IPS-18c (cell line): ENCODE measurements around the gene DOCK8.

Source experiments
- H3K4me3 ChIP-seq: 2 replicates; pipeline ENCODE4 v1.7.0; 2013; ENCODE audit warnings: low read depth, mild to moderate bottlenecking, low read length, moderate library complexity; ENCODE audit not compliant: insufficient read depth
- H3K9me3 ChIP-seq: one replicate; pipeline ENCODE4 v1.6.1; 2013; ENCODE audit warnings: mild to moderate bottlenecking, low read length, moderate library complexity; ENCODE audit not compliant: control insufficient read depth, insufficient read depth

Gene DOCK8

GRCh38 chr9:326667-327066 lies 112.0 kb downstream of the DOCK8 start:
- Histone ChIP-seq H3K4me3 (no peak overlapping the region), H3K9me3 (no peaks in the 10 kb centered on the region)

GRCh38 chr9:328453-328852 lies 113.8 kb downstream of the DOCK8 start:
- Histone ChIP-seq H3K9me3 (no peaks in the 10 kb centered on the region), H3K4me3 (no peak overlapping the region)

GRCh38 chr9:331197-331596 lies 116.5 kb downstream of the DOCK8 start:
- H3K4me3 ChIP-seq, result no peak overlapping the region
- no peaks in the 10 kb centered on the region for H3K9me3 ChIP-seq

GRCh38 chr9:335373-335772 lies 120.7 kb downstream of the DOCK8 start:
- no peaks in the 10 kb centered on the region for H3K9me3 ChIP-seq

GRCh38 chr9:336039-336438 lies 121.4 kb downstream of the DOCK8 start:
- Histone ChIP-seq H3K4me3 (no peak overlapping the region), H3K9me3 (no peaks in the 10 kb centered on the region)

More at GRCh38 chr9:335373-335772, 120.7 kb downstream of the DOCK8 start:
- H3K4me3 ChIP-seq, result no peak overlapping the region

GRCh38 chr9:338602-339001 lies 123.9 kb downstream of the DOCK8 start:
- H3K4me3 ChIP-seq, result no peak overlapping the region

GRCh38 chr9:341634-342421 lies 127.2 kb downstream of the DOCK8 start:
- no peak overlapping the region for H3K4me3 ChIP-seq
- H3K9me3 ChIP-seq, result no peaks in the 10 kb centered on the region

More at GRCh38 chr9:338602-339001, 123.9 kb downstream of the DOCK8 start:
- H3K9me3 ChIP-seq, result no peaks in the 10 kb centered on the region

GRCh38 chr9:343773-344172 lies 129.1 kb downstream of the DOCK8 start:
- Histone ChIP-seq H3K4me3 (no peak overlapping the region), H3K9me3 (no peaks in the 10 kb centered on the region)

- Histone ChIP-seq H3K4me3 (no peak overlapping the region), H3K9me3 (no peaks in the 10 kb centered on the region)
Measured at GRCh38 chr9:346111-346571, 131.5 kb downstream of the DOCK8 start.

- Histone ChIP-seq H3K9me3 (no peaks in the 10 kb centered on the region), H3K4me3 (no peak overlapping the region)
Measured at GRCh38 chr9:347667-348292, 133.1 kb downstream of the DOCK8 start.

GRCh38 chr9:350384-350783 lies 135.7 kb downstream of the DOCK8 start:
- no peaks in the 10 kb centered on the region for H3K9me3 ChIP-seq
- H3K4me3 ChIP-seq, result no peak overlapping the region

GRCh38 chr9:351916-352315 lies 137.3 kb downstream of the DOCK8 start:
- Histone ChIP-seq H3K9me3 (no peaks in the 10 kb centered on the region), H3K4me3 (no peak overlapping the region)

- no peak overlapping the region for H3K4me3 ChIP-seq
- no peaks in the 10 kb centered on the region for H3K9me3 ChIP-seq
Measured at GRCh38 chr9:353077-353476, 138.4 kb downstream of the DOCK8 start.

GRCh38 chr9:354453-354852 lies 139.8 kb downstream of the DOCK8 start:
- H3K4me3 ChIP-seq, result no peak overlapping the region
- no peaks in the 10 kb centered on the region for H3K9me3 ChIP-seq

- Histone ChIP-seq H3K9me3 (no peaks in the 10 kb centered on the region), H3K4me3 (no peak overlapping the region)
Measured at GRCh38 chr9:357560-357959, 142.9 kb downstream of the DOCK8 start.

GRCh38 chr9:362561-363273 lies 148.1 kb downstream of the DOCK8 start:
- no peak overlapping the region for H3K4me3 ChIP-seq

GRCh38 chr9:363274-363612 lies 148.6 kb downstream of the DOCK8 start:
- Histone ChIP-seq H3K4me3 (no peak overlapping the region), H3K9me3 (no peaks in the 10 kb centered on the region)

More at GRCh38 chr9:362561-363273, 148.1 kb downstream of the DOCK8 start:
- H3K9me3 ChIP-seq, result no peaks in the 10 kb centered on the region

GRCh38 chr9:365436-365835 lies 150.8 kb downstream of the DOCK8 start:
- no peaks in the 10 kb centered on the region for H3K9me3 ChIP-seq
- H3K4me3 ChIP-seq, result no peak overlapping the region
